Measurements from ENCODE around the gene RBMX2. TPM values are rescaled to one million over a fixed set of nuclear protein-coding genes. Genes with fewer than 3 reads are reported as not detected.

RBMX2 gene
- total RNA-seq, 1 donor from 2014 or later, result 24.3 TPM

GRCh38 chrX:130386408-130386808 lies 15.4 kb upstream of the RBMX2 start:
- Mint-ChIP-seq H3K27ac (ENCODE audit: unreplicated experiment) (no peak overlapping the region), H3K9me3 (ENCODE audit: unreplicated experiment) (no peaks in the 10 kb centered on the region), H3K4me1 (ENCODE audit: low read depth, unreplicated experiment) (no peaks in the 10 kb centered on the region), H3K4me3 (ENCODE audit: unreplicated experiment) (no peak overlapping the region), H3K27me3 (ENCODE audit: unreplicated experiment) (peaks cover 2% of the 10 kb centered on the region), H3K36me3 (ENCODE audit: unreplicated experiment) (no peaks in the 10 kb centered on the region)
- DNase-seq, result no peak
- TF ChIP-seq CTCF (IDR thresholded peaks at IDR 0.05; ENCODE audit: partially characterized antibody, unreplicated experiment), result no peak

GRCh38 chrX:130393451-130394074 lies 8.2 kb upstream of the RBMX2 start:
- H3K36me3 Mint-ChIP-seq (ENCODE audit: unreplicated experiment), result no peaks in the 10 kb centered on the region
- H3K9me3 Mint-ChIP-seq (ENCODE audit: unreplicated experiment), result no peaks in the 10 kb centered on the region
- no peak overlapping the region for H3K27ac Mint-ChIP-seq (ENCODE audit: unreplicated experiment)
- peak; percentile 58 for DNase-seq
- no peak overlapping the region for H3K4me3 Mint-ChIP-seq (ENCODE audit: unreplicated experiment)
- H3K4me1 Mint-ChIP-seq (ENCODE audit: low read depth, unreplicated experiment), result peaks cover 2% of the 10 kb centered on the region
- H3K27me3 Mint-ChIP-seq (ENCODE audit: unreplicated experiment), result peaks cover 3% of the 10 kb centered on the region
- TF ChIP-seq CTCF (IDR thresholded peaks at IDR 0.05; ENCODE audit: partially characterized antibody, unreplicated experiment), result no peak

GRCh38 chrX:130395341-130395740 lies 6.4 kb upstream of the RBMX2 start:
- no peak overlapping the region for H3K27ac Mint-ChIP-seq (ENCODE audit: unreplicated experiment)
- H3K4me1 Mint-ChIP-seq (ENCODE audit: low read depth, unreplicated experiment), result peaks cover 2% of the 10 kb centered on the region
- TF ChIP-seq CTCF (IDR thresholded peaks at IDR 0.05; ENCODE audit: partially characterized antibody, unreplicated experiment), result no peak
- DNase-seq, result no peak
- H3K4me3 Mint-ChIP-seq (ENCODE audit: unreplicated experiment), result no peak overlapping the region
- no peaks in the 10 kb centered on the region for H3K9me3 Mint-ChIP-seq (ENCODE audit: unreplicated experiment)
- no peaks in the 10 kb centered on the region for H3K36me3 Mint-ChIP-seq (ENCODE audit: unreplicated experiment)
- H3K27me3 Mint-ChIP-seq (ENCODE audit: unreplicated experiment), result peaks cover 5% of the 10 kb centered on the region

GRCh38 chrX:130402208-130402684 lies 459 bp downstream of the RBMX2 start:
- Mint-ChIP-seq H3K36me3 (ENCODE audit: unreplicated experiment) (no peaks in the 10 kb centered on the region), H3K4me1 (ENCODE audit: low read depth, unreplicated experiment) (no peaks in the 10 kb centered on the region), H3K27me3 (ENCODE audit: unreplicated experiment) (peaks cover 4% of the 10 kb centered on the region), H3K9me3 (ENCODE audit: unreplicated experiment) (no peaks in the 10 kb centered on the region), H3K27ac (ENCODE audit: unreplicated experiment) (peak overlapping the region; percentile 81), H3K4me3 (ENCODE audit: unreplicated experiment) (peak overlapping the region; percentile 95)
- no peak for DNase-seq
- TF ChIP-seq CTCF (IDR thresholded peaks at IDR 0.05; ENCODE audit: partially characterized antibody, unreplicated experiment), result no peak

- Mint-ChIP-seq H3K9me3 (ENCODE audit: unreplicated experiment) (no peaks in the 10 kb centered on the region), H3K36me3 (ENCODE audit: unreplicated experiment) (no peaks in the 10 kb centered on the region), H3K4me3 (ENCODE audit: unreplicated experiment) (no peak overlapping the region), H3K4me1 (ENCODE audit: low read depth, unreplicated experiment) (no peaks in the 10 kb centered on the region), H3K27me3 (ENCODE audit: unreplicated experiment) (peaks cover 2% of the 10 kb centered on the region), H3K27ac (ENCODE audit: unreplicated experiment) (no peak overlapping the region)
- TF ChIP-seq CTCF (IDR thresholded peaks at IDR 0.05; ENCODE audit: partially characterized antibody, unreplicated experiment), result no peak
- no peak for DNase-seq
Observed at GRCh38 chrX:130413415-130413814, 11.6 kb downstream of the RBMX2 start.
